GM12891 (cell line): ENCODE data around the gene F5.

Source experiments
- DNase-seq: peaks from one replicate; pipeline ENCODE4 v3.0.0; 2011; ENCODE audit warnings: low spot score; ENCODE audit not compliant: insufficient read length
- FAIRE-seq: peaks from 2 replicates; lab custom pipeline; 2011; peaks lifted over from hg19 to GRCh38; lab: Jason Lieb, UNC
- PAX5 ChIP-seq: IDR thresholded peaks from 2 replicates; pipeline ENCODE4 v1.6.1; 2011; ENCODE audit warnings: low read length, moderate library complexity, mild to moderate bottlenecking; ENCODE audit not compliant: insufficient read depth, severe bottlenecking
- POLR2A ChIP-seq: IDR thresholded peaks from 2 replicates; pipeline ENCODE4 v1.6.1; 2011; ENCODE audit warnings: low read depth, low read length, control low read depth
- POLR2AphosphoS5 ChIP-seq: IDR thresholded peaks from 2 replicates; pipeline ENCODE4 v1.6.1; 2011; ENCODE audit warnings: low read depth, low read length, control low read depth
- POU2F2 ChIP-seq: IDR thresholded peaks from 2 replicates; pipeline ENCODE4 v1.6.1; 2011; ENCODE audit warnings: low read depth, mild to moderate bottlenecking, control low read depth, low read length, moderate library complexity
- SPI1 ChIP-seq: IDR thresholded peaks from 2 replicates; pipeline ENCODE4 v1.6.1; 2011; ENCODE audit warnings: low read depth, low read length, control low read depth
- TAF1 ChIP-seq: IDR thresholded peaks from 2 replicates; pipeline ENCODE4 v1.6.1; 2011; ENCODE audit warnings: low read depth, low read length, control low read depth

F5 gene

DNA sequence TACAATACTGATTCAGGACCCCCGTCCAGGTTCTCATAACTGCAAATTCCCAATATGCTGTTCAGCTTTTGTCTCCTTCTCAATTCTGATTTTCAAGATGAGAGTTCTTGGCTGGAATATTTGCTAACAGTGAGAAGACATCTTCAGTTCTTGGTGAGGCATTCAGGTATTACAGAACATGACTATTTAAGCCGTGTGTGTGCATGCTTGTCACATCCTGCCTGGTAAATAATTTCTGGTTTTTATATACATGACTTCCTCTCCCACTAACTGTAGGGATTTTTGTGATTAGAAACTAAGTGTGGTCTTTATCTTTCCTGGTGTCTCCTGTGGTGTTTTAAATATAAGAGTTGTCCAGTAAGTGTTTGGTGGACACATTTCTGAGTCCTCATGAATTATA is 90.4 kb downstream of the F5 start:
- FAIRE-seq: no peak

DNA sequence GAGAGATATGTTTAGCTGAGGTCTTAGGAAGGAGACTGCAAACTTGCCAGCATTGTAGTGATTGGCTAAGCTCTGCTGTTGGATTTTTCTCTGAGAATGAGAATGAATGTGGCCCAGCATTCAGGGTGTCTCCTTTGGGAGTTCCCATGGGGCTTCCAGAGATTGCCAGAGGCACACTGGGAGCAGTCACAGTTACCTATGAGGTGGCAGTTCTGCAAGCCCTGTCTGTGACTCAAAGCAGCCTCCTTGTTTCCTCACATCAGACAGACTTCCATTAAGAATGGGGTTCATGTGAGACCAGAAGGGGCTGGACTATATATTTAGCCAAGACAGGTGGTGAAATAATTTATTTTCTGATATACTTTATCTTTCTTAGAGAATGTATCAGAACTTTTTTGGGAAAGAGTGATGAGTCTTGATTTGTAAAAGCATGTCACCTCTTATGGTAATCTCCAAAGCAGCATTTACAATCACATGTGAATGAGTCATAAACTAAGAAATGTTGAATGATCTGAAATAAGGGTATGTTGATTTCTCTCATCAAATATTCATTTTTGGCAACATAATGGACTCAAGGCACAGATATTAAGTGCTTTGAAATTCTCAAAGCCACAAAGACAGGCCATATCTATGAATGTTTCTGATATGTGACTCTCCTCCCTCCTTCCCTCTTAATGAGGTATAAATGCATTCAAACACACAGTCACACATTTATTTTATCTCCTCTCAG is 91.1 kb downstream of the F5 start:
- TF ChIP-seq POLR2AphosphoS5 (no peak), TAF1 (no peak), PAX5 (no peak), POLR2A (no peak), SPI1 (no peak), POU2F2 (no peak)
- FAIRE-seq (no peak), DNase-seq (no peak)

More for the DNA sequence above, 90.4 kb downstream of the F5 start:
- DNase-seq: no peak
- TF ChIP-seq SPI1 (no peak), TAF1 (no peak), POU2F2 (no peak), PAX5 (no peak)

DNA sequence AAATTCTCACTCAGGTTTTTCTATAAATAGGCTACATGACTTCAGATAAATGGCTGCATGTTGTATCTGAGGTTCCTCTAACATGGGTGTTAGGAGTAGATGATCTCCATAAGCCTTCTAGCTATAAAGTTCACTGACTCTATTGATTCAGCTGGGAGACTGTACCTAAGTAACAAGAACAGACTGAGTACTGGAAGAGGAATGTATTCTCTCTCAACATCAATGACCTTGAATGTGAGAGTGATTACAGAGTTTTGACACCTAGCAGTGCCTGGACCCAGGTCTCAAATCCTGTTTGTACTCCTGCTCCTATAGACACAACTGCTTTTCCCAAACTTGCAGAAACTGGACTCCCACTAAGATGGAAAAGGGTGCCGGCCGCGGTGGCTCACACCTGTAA is 91.9 kb downstream of the F5 start:
- FAIRE-seq: no peak
- TF ChIP-seq POLR2A: no peak
- no peak for TF ChIP-seq POLR2AphosphoS5
- TF ChIP-seq POU2F2: no peak
- TF ChIP-seq SPI1: no peak
- TF ChIP-seq PAX5: no peak
- no peak for TF ChIP-seq TAF1
- DNase-seq: no peak

DNA sequence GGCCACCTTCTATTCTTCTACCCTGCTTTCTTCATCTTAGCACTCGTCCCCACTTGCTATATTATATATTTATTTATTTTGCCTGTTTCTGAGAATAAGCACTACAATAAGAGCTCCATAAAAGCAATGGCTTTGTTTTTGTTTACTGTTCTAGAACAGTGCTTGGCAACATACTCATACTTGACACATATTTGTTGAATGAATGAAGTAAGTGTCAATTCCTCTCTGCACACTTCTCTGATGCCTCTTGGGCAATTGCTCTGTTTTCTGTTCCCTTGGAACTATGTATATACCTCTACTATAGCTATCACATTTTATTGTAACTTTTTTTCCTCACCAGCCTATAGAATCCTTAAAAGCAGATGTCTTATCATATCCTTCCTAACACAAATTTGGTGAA is 93.0 kb downstream of the F5 start:
- TF ChIP-seq POLR2AphosphoS5: no peak
- TF ChIP-seq TAF1: no peak
- TF ChIP-seq POLR2A: no peak
- TF ChIP-seq PAX5: no peak
- TF ChIP-seq POU2F2: no peak
- TF ChIP-seq SPI1: no peak
- FAIRE-seq (no peak), DNase-seq (no peak)

DNA sequence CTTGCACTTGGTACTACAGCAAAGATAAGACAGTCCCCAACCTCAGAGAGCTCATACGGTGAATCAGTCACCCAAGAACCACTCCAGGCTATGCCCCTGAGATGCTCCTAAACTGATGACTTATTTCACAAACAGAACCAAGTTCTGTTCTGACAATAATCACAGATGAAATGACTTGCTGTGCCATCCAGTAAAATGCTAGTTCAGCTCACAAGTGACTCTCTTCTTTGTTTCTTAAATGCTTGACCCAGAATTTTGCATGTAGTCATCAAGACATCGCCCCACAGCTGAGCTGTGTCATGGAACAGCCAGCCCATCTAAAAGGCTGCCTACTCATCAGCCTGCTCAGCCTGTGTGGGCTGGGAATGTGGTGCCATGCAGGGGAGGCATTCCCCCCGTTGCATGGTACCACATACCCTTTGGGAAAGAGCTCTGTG is 94.4 kb downstream of the F5 start:
- TF ChIP-seq POLR2AphosphoS5 (no peak), POU2F2 (0 out of 2 replicates have a peak, but pooled peaks have one; percentile 27)
- no peak for DNase-seq
- peak; percentile 9 for FAIRE-seq

DNA sequence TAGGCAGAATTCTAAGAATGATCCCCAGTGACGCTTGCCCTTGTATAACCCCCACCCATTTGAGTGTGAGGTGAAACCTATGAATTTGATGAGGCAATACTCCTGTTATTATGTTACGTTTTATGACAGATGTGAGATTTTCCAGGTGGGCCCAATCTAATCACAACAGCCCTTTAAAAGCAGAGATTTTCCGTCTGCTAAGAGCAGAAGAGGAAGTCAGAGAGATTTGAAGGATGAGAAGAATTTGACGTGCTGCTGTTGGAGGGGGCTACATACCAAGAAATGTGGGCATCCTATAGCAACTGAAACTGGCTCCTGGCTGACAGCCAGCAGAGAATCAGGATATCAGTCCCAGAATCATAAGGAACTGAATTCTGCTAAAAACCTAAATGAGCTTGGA is 98.1 kb downstream of the F5 start:
- DNase-seq: no peak
- FAIRE-seq: no peak
- TF ChIP-seq SPI1: no peak
- TF ChIP-seq POU2F2: no peak
- TF ChIP-seq TAF1: no peak
- no peak for TF ChIP-seq PAX5
- no peak for TF ChIP-seq POLR2AphosphoS5
- no peak for TF ChIP-seq POLR2A

DNA sequence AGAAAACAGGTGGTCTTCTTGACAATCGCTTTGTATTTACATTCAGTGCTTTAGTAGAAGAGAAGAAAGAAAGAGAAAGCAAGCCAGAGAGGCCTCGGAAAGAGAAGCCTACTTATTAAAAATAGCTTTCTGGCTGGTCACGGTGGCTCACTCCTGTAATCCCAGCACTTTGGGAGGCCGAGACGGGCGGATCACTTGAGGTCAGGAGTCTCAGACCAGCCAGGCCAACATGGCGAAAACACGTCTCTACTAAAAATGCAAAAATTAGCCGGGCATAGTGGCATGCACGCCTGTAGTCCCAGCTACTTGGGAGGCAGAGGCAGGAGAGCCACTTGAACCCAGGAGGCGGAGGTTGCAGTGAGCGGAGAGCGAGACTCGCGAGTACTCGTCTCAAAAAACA is 98.7 kb downstream of the F5 start:
- TF ChIP-seq PAX5 (no peak), TAF1 (no peak), POU2F2 (no peak), POLR2AphosphoS5 (no peak), SPI1 (no peak), POLR2A (no peak)
- DNase-seq (no peak), FAIRE-seq (no peak)

DNA sequence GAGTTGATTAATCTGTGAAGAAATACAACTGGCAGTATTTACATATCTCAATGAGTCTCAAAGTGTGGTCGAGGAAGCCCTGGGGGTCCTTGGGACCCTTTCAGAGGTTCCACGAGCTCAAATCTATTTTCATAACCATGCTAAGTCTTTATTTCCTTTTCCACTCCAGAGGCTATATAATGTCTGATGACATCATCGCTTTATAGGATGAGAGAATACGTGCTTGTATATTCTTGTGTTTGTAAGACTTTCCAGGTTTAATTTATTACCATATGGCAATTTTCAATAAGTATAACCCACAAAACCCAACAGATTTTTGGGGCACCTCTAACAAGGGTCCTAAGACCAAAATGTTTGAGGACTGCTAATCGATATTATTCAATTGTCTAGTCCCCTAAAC is 99.1 kb downstream of the F5 start:
- FAIRE-seq (no peak), DNase-seq (no peak)
- TF ChIP-seq POU2F2 (no peak), POLR2AphosphoS5 (no peak), PAX5 (no peak), TAF1 (no peak), POLR2A (no peak)

DNA sequence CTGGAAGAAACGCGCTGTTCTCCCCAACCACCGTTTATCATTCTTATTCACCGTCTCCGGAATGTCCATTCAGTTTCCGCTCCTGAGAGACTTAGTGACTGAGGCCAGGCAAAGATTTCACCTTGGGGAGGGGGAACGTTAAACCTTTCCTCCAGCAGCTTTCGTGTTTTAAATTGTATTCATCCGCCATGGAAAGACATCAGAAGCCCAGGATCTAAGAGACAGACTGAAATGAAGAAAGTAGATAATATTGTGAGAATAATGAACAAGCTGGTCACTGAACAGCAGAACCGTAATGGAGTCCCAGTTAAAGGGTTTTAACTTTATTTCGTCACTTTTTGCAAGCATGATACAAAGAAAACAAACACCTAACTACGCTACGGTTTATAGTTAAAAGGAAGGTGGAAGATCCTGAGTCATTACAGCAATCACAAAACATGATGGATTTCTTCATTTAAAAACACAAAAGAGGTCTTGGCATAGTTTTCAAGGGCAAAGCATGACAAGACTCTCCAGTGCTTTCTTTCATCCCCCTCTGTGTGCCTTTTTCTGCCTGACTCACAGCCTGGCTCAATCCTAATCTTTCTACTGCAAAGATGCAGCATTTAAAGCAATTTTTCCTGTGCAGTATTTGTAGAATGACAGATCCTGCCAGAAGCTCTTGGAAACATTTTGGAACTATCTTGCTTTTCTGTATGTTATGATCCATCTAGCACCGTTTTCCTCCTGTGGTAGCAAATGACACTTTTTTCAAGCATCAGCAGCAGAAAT is 99.8 kb downstream of the F5 start:
- FAIRE-seq (peak; percentile 23), DNase-seq (no peak)
- TF ChIP-seq POU2F2: no peak
- no peak for TF ChIP-seq POLR2AphosphoS5
- no peak for TF ChIP-seq SPI1
- no peak for TF ChIP-seq POLR2A
- TF ChIP-seq TAF1: no peak
- TF ChIP-seq PAX5: no peak
